Left ventricle myocardium inferior (tissue), 1 donor: Measurements from ENCODE around the gene SCRN2. TPM values are rescaled to one million over a fixed set of nuclear protein-coding genes. Genes with fewer than 3 reads are reported as not detected.

Source experiments
- DNase-seq: peaks from one replicate; pipeline ENCODE4 v3.0.0-alpha.2; 2020
- H3K27ac ChIP-seq: fragments of 200-600 bp; replicated peaks from 2 replicates; pipeline ENCODE4 v1.8.0; 2021
- H3K27me3 ChIP-seq: fragments of 200-600 bp; 2 replicates; pipeline ENCODE4 v1.8.0; 2021; ENCODE audit warnings: low read depth
- H3K36me3 ChIP-seq: fragments of 200-600 bp; 2 replicates; pipeline ENCODE4 v1.8.0; 2021
- H3K4me1 ChIP-seq: fragments of 200-600 bp; 2 replicates; pipeline ENCODE4 v1.8.0; 2021
- H3K4me3 ChIP-seq: fragments of 200-600 bp; 2 replicates; pipeline ENCODE4 v1.8.0; 2021; ENCODE audit warnings: mild to moderate bottlenecking, moderate library complexity
- H3K9me3 ChIP-seq: fragments of 200-600 bp; replicated peaks from 2 replicates; pipeline ENCODE4 v1.8.0; 2021
- intact Hi-C: fragments of 100-400 bp; cut with micrococcal nuclease; formaldehyde crosslinking; loops from one replicate; pipeline ENCODE4 v1.11.0; 2022
- total RNA-seq: library from RNA; stranded (reverse); fragmentation: NEBNext Ultra II Directional; extraction: Animal tissue kit (Norgen Biotek cat#: 25700); gene quantifications from one replicate; pipeline ENCODE4 v1.2.1, GENCODE V29; 2021
- TF ChIP-seq, protein P1 (sequence below): fragments of 200-600 bp; IDR thresholded peaks from 2 replicates; pipeline ENCODE4 v1.8.0; 2021; ENCODE audit warnings: antibody characterized with exemption, mild to moderate bottlenecking, borderline replicate concordance
- donor health status: DM: no; HTN: yes; CAD: no; lungs with severe emphysema.

Gene SCRN2
- total RNA-seq, 1 donor from 2014 or later: 27.1 TPM

GRCh38 chr17:47821031-47821423, 20.0 kb downstream of the SCRN2 start:
- Histone ChIP-seq H3K27ac (peak overlapping the region; percentile 66), H3K27me3 (no peaks in the 10 kb centered on the region), H3K36me3 (peaks cover 61% of the 10 kb centered on the region), H3K4me3 (peak overlapping the region; percentile 82), H3K9me3 (no peaks in the 10 kb centered on the region), H3K4me1 (peaks cover 27% of the 10 kb centered on the region)
- no peak for DNase-seq
- intact Hi-C loops: no loop called here
- TF ChIP-seq, protein P1, sequence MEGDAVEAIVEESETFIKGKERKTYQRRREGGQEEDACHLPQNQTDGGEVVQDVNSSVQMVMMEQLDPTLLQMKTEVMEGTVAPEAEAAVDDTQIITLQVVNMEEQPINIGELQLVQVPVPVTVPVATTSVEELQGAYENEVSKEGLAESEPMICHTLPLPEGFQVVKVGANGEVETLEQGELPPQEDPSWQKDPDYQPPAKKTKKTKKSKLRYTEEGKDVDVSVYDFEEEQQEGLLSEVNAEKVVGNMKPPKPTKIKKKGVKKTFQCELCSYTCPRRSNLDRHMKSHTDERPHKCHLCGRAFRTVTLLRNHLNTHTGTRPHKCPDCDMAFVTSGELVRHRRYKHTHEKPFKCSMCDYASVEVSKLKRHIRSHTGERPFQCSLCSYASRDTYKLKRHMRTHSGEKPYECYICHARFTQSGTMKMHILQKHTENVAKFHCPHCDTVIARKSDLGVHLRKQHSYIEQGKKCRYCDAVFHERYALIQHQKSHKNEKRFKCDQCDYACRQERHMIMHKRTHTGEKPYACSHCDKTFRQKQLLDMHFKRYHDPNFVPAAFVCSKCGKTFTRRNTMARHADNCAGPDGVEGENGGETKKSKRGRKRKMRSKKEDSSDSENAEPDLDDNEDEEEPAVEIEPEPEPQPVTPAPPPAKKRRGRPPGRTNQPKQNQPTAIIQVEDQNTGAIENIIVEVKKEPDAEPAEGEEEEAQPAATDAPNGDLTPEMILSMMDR: no peak

DNA sequence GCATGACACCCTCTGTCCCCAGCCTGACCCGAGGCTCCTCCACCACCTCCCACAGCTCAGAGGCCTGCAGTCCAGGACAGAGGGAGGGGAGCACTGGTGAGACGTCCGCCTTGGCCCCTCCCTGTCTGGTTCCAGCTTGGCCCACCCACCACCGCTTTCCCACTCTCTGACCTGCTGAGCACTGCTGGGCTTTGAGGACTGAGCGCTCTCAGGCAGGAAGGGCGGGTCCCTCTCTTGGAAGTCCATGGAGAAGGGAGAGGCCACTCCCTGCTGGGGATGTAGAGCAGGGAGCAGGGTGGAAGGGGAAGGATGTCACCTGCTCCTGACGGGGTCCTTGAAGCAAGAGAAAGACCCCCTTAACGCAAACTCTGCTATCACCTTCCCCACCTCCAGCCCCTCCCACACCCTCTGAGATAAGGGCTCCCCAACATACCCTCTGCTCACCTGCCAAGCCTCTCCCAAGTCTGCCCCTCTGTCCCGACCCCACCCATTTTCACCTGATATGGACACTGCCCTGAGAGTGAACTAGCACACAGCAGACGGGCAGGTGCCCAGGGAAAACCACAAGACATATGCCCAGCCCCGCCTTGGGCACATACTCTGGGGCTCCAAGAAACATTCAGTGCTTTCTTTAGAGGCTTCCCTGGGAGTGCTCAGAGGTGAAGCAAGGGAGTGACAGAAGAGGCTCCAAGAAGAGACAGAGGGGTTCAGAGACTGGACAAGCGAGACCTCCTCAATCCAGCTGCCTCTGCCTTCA, 20.9 kb downstream of the SCRN2 start:
- TF ChIP-seq, protein P1: no peak
- DNase-seq: no peak
- intact Hi-C loops: no loop called here

GRCh38 chr17:47819475-47819874, 21.6 kb downstream of the SCRN2 start:
- Histone ChIP-seq H3K27me3 (no peaks in the 10 kb centered on the region), H3K4me1 (peaks cover 27% of the 10 kb centered on the region), H3K36me3 (peaks cover 62% of the 10 kb centered on the region), H3K9me3 (no peaks in the 10 kb centered on the region), H3K4me3 (no peak overlapping the region), H3K27ac (no peak overlapping the region)
- DNase-seq: no peak
- intact Hi-C loops: no loop called here
- TF ChIP-seq, protein P1: no peak

More for the DNA sequence above, 20.9 kb downstream of the SCRN2 start:
- H3K4me3 ChIP-seq: peak overlapping the region; percentile 82
- H3K4me1 ChIP-seq: peaks cover 27% of the 10 kb centered on the region
- H3K27me3 ChIP-seq: no peaks in the 10 kb centered on the region
- H3K9me3 ChIP-seq: no peaks in the 10 kb centered on the region
- peaks cover 61% of the 10 kb centered on the region for H3K36me3 ChIP-seq
- no peak overlapping the region for H3K27ac ChIP-seq

DNA sequence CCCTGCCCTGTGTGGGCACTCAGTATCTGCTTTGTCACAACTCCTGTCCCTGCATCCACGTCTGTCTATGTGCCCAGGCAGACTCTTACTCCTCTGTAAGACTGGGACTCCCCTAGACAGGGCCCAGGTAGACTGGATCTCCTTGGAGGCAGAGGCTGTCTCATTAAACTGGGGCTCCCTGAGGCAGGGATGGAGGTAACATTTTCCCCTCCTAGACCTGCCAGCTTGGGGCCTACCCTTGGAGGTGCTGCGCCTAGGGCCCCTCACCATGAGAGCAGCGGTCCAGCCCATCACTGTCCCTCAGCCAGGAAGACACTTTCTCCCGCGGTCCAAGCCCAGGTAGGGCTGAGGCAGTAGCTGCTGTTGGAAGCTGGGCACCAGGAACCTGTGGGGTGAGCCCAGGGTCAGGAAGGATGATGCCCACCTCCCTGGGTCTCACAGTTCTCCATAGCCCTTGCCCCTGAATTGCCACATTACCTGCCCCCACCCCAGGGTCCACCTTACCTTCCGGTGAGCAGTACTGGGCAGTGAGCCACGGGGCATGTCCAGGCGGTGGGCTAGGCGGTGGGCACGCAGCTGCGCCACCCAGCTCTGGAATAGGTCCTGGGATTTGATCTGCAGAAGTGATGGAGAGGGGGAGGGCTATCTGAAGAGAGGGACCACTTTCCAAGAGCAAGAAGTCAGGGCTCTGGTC, 22.9 kb downstream of the SCRN2 start:
- TF ChIP-seq, protein P1: no peak
- peaks cover 61% of the 10 kb centered on the region for H3K36me3 ChIP-seq
- DNase-seq: no peak
- no peaks in the 10 kb centered on the region for H3K27me3 ChIP-seq
- no peak overlapping the region for H3K4me3 ChIP-seq
- H3K27ac ChIP-seq: no peak overlapping the region
- H3K4me1 ChIP-seq: peaks cover 27% of the 10 kb centered on the region
- no peaks in the 10 kb centered on the region for H3K9me3 ChIP-seq
- intact Hi-C loops: no loop called here

- TF ChIP-seq, protein P1: no peak
- no peak for DNase-seq
- Histone ChIP-seq H3K9me3 (no peaks in the 10 kb centered on the region), H3K27me3 (no peaks in the 10 kb centered on the region), H3K27ac (no peak overlapping the region), H3K4me3 (no peak overlapping the region), H3K36me3 (peaks cover 67% of the 10 kb centered on the region), H3K4me1 (peaks cover 20% of the 10 kb centered on the region)
- intact Hi-C loops: no loop called here
Measured at GRCh38 chr17:47816947-47817346, 24.1 kb downstream of the SCRN2 start.
